Lung (tissue), 12 donors: ENCODE data around the gene HDGF. TPM values are rescaled to one million over a fixed set of nuclear protein-coding genes. Genes with fewer than 3 reads are reported as not detected.

Experiments
- ATAC-seq: fragments of 200-7000 bp; cut with Tn5 transposase; one replicate; pipeline ENCODE4 v1.9.1; 2020; ENCODE audit warnings: moderate number of reproducible peaks; ENCODE audit not compliant: insufficient read depth, low FRiP score
- DNase-seq, 3 donors: peaks; one replicate each; pipeline ENCODE4 v3.0.0-alpha.2; 2013 to 2017
- H3K27ac ChIP-seq, 2 donors: one replicate each; pipeline ENCODE4 v1.5.1; 2013; ENCODE audit warnings: mild to moderate bottlenecking in 2 of 2, moderate library complexity in 2 of 2, control low read depth in 1 of 2, inconsistent platforms in 1 of 2, low read depth in 1 of 2, low read length in 1 of 2
- H3K27me3 ChIP-seq, 3 donors: one replicate each; pipeline ENCODE4 v1.5.1; 2013; ENCODE audit warnings: low read length in 2 of 3; ENCODE audit not compliant: control insufficient read depth in 3 of 3, insufficient read depth in 3 of 3
- H3K36me3 ChIP-seq, 4 donors: one replicate each; pipeline ENCODE4 v1.5.1; 2013; ENCODE audit warnings: low read length in 4 of 4, mild to moderate bottlenecking in 1 of 4, moderate library complexity in 1 of 4; ENCODE audit not compliant: control insufficient read depth in 4 of 4, insufficient read depth in 4 of 4
- H3K4me1 ChIP-seq, 5 donors: one replicate each; pipeline ENCODE4 v1.5.1; 2013; ENCODE audit warnings: low read length in 5 of 5, mild to moderate bottlenecking in 2 of 5, moderate library complexity in 1 of 5; ENCODE audit not compliant: control insufficient read depth in 5 of 5, insufficient read depth in 5 of 5
- H3K4me3 ChIP-seq: one replicate; pipeline ENCODE4 v1.5.1; 2013; ENCODE audit warnings: mild to moderate bottlenecking, control low read depth, moderate library complexity
- H3K9ac ChIP-seq, 2 donors: one replicate each; pipeline ENCODE4 v1.5.1; 2013; ENCODE audit warnings: low read length in 2 of 2, control low read depth in 1 of 2; ENCODE audit not compliant: insufficient read depth in 1 of 2
- H3K9me3 ChIP-seq, 4 donors: one replicate each; pipeline ENCODE4 v1.5.1; 2013; ENCODE audit warnings: low read length in 3 of 4, mild to moderate bottlenecking in 1 of 4, moderate library complexity in 1 of 4; ENCODE audit not compliant: control insufficient read depth in 4 of 4, insufficient read depth in 3 of 4
- WGBS, 2 donors: extraction: QIAGEN DNeasy Blood & Tissue Kit; methylation state at CpG; one replicate each; pipeline ENCODE4 v1.1.7; 2013; 5-methylcytosine and 5-hydroxymethylcytosine counted together
- polyA plus RNA-seq, 2 donors: library from polyadenylated mRNA; stranded (reverse); fragments of 200-250 nt; gene quantifications; one replicate each; pipeline ENCODE4 v1.2.1, GENCODE V29; 2013
- total RNA-seq, 2 donors: library from RNA; depleted of rRNA in 1 of 2; stranded (reverse); fragments of >200 nt in 1 of 2; gene quantifications; one replicate each; pipeline ENCODE4 v1.2.1, GENCODE V29; 2014 to 2021
- TF ChIP-seq, protein P1 (sequence below): IDR thresholded peaks from 2 replicates; pipeline ENCODE4 v1.5.1; 2012; ENCODE audit warnings: mild to moderate bottlenecking; ENCODE audit errors: control extremely low read depth, extremely low read depth
- donor health status: control.
- donor health status: control.
- donor health status: Bipolar disorder and iron deficiency.
- donor health status: healthy.
- donor health status: DM: yes; HTN: yes; CAD: no.

The HDGF gene
- total and polyA plus RNA-seq, 4 donors = 104 to 226 (median 185) TPM

DNA sequence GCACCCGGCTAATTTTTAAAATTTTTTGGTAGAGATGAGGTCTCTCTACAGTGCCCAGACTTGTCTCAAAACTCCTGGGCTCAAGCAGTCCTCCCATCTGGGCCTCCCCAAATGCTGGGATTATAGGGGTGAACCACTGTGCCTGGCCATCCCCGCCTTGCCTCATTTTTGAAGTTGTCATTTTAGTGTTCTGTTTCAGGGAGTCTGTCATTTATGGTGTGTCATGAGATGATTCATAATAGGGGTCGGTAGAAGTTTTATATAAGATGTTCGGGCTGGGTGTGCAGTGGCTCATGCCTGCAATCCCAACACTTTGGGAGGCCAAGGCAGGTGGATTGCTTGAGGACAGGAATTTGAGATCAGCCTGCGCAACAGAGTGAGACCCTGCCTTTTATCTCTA, 24.3 kb upstream of the HDGF start:
- no peak overlapping the region for H3K27ac ChIP-seq
- H3K9ac ChIP-seq = no peak overlapping the region
- no peaks in the 10 kb centered on the region for H3K27me3 ChIP-seq
- H3K36me3 ChIP-seq = peaks cover 0 to 8% (median 7%) of the 10 kb centered on the region in 4 donors
- no peak overlapping the region for H3K4me3 ChIP-seq
- TF ChIP-seq, protein P1, sequence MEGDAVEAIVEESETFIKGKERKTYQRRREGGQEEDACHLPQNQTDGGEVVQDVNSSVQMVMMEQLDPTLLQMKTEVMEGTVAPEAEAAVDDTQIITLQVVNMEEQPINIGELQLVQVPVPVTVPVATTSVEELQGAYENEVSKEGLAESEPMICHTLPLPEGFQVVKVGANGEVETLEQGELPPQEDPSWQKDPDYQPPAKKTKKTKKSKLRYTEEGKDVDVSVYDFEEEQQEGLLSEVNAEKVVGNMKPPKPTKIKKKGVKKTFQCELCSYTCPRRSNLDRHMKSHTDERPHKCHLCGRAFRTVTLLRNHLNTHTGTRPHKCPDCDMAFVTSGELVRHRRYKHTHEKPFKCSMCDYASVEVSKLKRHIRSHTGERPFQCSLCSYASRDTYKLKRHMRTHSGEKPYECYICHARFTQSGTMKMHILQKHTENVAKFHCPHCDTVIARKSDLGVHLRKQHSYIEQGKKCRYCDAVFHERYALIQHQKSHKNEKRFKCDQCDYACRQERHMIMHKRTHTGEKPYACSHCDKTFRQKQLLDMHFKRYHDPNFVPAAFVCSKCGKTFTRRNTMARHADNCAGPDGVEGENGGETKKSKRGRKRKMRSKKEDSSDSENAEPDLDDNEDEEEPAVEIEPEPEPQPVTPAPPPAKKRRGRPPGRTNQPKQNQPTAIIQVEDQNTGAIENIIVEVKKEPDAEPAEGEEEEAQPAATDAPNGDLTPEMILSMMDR = no peak
- ATAC-seq = no peak
- H3K9me3 ChIP-seq = no peaks in the 10 kb centered on the region
- peaks cover 3 to 36% (median 11%) of the 10 kb centered on the region in 5 donors for H3K4me1 ChIP-seq
- DNase-seq = no peak
- WGBS, 2 donors = 86 to 88% methylated on average over 5 of the region's 5 CpGs

DNA sequence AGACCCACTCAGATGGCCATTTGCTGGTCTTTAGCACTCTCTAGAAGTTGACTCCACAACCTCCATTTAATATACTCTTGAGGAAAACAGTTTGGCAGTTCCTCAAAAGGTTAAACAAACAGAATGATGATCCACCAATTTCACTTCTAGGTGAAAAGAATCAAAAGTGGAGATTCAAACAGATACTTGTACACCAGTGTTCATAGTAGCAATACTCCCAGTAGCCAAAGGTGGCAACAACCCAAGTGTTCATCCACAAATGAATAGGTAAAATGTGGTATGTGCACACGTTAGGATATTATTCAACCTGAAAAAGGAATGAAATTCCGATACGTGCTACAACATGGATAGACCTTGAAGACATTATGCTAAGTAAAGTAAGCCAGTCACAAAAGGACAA, 22.1 kb upstream of the HDGF start:
- Histone ChIP-seq H3K4me3 (no peak overlapping the region), H3K36me3 (peaks cover 0 to 16% (median 9%) of the 10 kb centered on the region in 4 donors), H3K27me3 (no peaks in the 10 kb centered on the region), H3K9me3 (no peaks in the 10 kb centered on the region), H3K9ac (no peak overlapping the region), H3K27ac (no peak overlapping the region), H3K4me1 (peaks cover 3 to 47% (median 11%) of the 10 kb centered on the region in 5 donors)
- 94 to 97% methylated on average over 3 of the region's 3 CpGs for WGBS, 2 donors
- ATAC-seq (no peak), DNase-seq (no peak)
- TF ChIP-seq, protein P1 = no peak

DNA sequence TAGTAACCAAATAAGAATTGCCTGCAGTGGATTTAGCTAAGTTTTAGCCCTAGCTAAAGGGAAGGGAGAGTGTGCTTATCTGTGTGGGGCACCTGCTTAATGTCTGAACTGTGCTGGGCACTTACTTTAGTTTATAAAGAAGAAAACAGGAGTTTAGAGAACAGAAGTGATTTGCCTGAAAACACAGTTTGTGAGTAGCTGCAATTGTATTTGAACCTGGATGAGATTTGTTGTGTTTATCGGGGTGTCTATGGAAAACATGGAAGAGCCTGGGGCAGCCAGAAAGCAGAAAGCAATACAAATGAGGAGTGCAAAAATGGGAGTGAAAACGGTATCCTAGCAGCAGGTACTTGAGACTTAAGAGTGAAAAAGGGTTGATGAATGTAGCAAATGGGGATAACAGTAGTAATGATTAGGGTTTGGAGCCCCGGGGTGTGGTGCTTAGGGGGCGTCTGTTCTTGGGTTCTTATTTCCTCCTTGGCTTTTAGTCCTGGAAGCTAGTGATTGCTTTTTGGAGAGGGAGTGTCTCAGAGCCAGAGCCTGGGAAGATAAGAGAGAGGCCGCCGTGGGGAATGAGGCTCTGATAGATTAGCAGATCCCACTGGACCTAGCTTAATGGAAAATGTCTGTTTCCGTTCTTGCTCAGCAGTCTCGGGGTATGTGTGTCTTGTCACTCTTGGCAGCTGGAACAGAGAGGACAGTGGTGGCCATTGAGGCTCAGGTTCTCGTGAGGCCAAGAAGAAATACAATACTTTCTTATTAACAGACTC, 21.4 kb upstream of the HDGF start:
- H3K4me1 ChIP-seq = peaks cover 3 to 49% (median 15%) of the 10 kb centered on the region in 5 donors
- no peak for ATAC-seq
- 50 to 74% methylated on average over 9 of the region's 9 CpGs for WGBS, 2 donors

More for the DNA sequence above, 21.4 kb upstream of the HDGF start:
- Histone ChIP-seq H3K4me3 (no peak overlapping the region), H3K27ac (peak overlapping the region in 1 of 2 donors; percentile 10), H3K27me3 (no peaks in the 10 kb centered on the region), H3K9ac (peak overlapping the region in 1 of 2 donors; percentile 29), H3K9me3 (no peaks in the 10 kb centered on the region), H3K36me3 (peaks cover 0 to 16% (median 9%) of the 10 kb centered on the region in 4 donors)
- TF ChIP-seq, protein P1 = no peak
- peak in 2 of 3 donors; percentile 38 to 40 for DNase-seq
